Tibial nerve (tissue), 4 donors: ENCODE data around the gene ARPC1B. TPM values are rescaled to one million over a fixed set of nuclear protein-coding genes. Genes with fewer than 3 reads are reported as not detected.
"Not testable (repeated sequence)": the region's sequence is repeated elsewhere in the genome, so short reads cannot be mapped to it uniquely, and the experiment has no call there.

Experiments used
- DNase-seq, 2 donors: peaks; one replicate each; pipeline ENCODE4 v3.0.0-alpha.2; 2019; ENCODE audit warnings: low spot score in 2 of 2
- H3K27ac ChIP-seq, 4 donors: fragments of 200-600 bp; sonication (generic) in 3 of 4; one replicate each; pipeline ENCODE4 v1.5.1; 2017 to 2019; ENCODE audit warnings: mild to moderate bottlenecking in 1 of 4
- H3K27me3 ChIP-seq, 2 donors: fragments of 200-600 bp; sonication (generic) in 1 of 2; one replicate each; pipeline versions ENCODE4 v1.5.1 to v1.6.0; 2017 to 2019
- H3K36me3 ChIP-seq, 3 donors: fragments of 200-600 bp; sonication (generic); one replicate each; pipeline ENCODE4 v1.5.1; 2018 to 2019
- H3K4me1 ChIP-seq, 4 donors: fragments of 200-600 bp; sonication (generic) in 3 of 4; one replicate each; pipeline ENCODE4 v1.5.1; 2017 to 2019
- H3K4me3 ChIP-seq, 4 donors: fragments of 200-600 bp; sonication (generic) in 3 of 4; one replicate each; pipeline ENCODE4 v1.5.1; 2017 to 2019; ENCODE audit warnings: mild to moderate bottlenecking in 1 of 4, moderate library complexity in 1 of 4
- H3K9me3 ChIP-seq, 4 donors: fragments of 200-600 bp; sonication (generic) in 3 of 4; one replicate each; pipeline ENCODE4 v1.5.1; 2017 to 2019
- EP300 ChIP-seq, 2 donors: sonication (generic); formaldehyde crosslinking; IDR thresholded peaks; one replicate each; pipeline ENCODE4 v1.6.1; 2017; ENCODE audit warnings: antibody characterized with exemption in 2 of 2, mild to moderate bottlenecking in 1 of 2
- POLR2A ChIP-seq, 2 donors: fragments of 450-650 bp; IDR thresholded peaks; one replicate each; pipeline ENCODE4 v1.6.1; 2017; ENCODE audit warnings: antibody characterized with exemption in 2 of 2, mild to moderate bottlenecking in 2 of 2, moderate library complexity in 2 of 2
- WGBS, 2 donors: methylation state at CpG; one replicate each; pipeline ENCODE4 v1.1.5; 2018; 5-methylcytosine and 5-hydroxymethylcytosine counted together
- total RNA-seq, 4 donors: library from RNA; depleted of rRNA; stranded (reverse); fragments of >200 nt; gene quantifications; one replicate each; pipeline ENCODE4 v1.1.0, GENCODE V29; 2016
- TF ChIP-seq, protein P1 (sequence below), 5 experiments: fragments of 200-600 bp in 3 of 5; fragments of 450-650 bp in 2 of 5; sonication (generic) in 3 of 5; IDR thresholded peaks; one replicate each; pipeline ENCODE4 v1.5.1; 2016 to 2019; ENCODE audit warnings: antibody characterized with exemption in 5 of 5, mild to moderate bottlenecking in 3 of 5, moderate library complexity in 2 of 5

The ARPC1B gene
- total RNA-seq, 4 donors from 2014 or later, result 178 to 337 (median 306) TPM

DNA sequence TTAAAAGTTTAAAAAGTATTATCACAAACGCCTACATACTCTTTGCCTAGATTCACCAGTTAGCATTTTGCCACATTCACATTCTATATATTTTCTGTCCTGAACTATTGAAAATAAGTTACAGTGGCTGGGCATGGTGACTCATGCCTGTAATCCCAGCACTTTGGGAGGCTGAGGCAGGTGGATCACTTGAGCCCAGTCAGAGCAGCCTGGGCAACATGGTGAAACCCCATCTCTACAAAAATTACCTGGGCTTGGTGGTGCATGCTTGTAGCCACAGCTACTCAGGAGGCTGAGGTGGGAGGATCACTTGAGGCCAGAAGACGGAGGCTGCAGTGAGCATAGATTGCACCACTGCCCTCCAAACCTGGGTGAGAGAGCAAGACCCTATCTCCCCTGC lies 43.5 kb upstream of the ARPC1B start:
- Histone ChIP-seq H3K36me3 (peaks cover 0 to 28% (median 9%) of the 10 kb centered on the region in 3 donors), H3K4me3 (no peak overlapping the region), H3K4me1 (peaks cover 0 to 67% (median 19%) of the 10 kb centered on the region in 4 donors), H3K9me3 (no peaks in the 10 kb centered on the region), H3K27ac (peak overlapping the region in 1 of 4 donors; percentile 1), H3K27me3 (no peaks in the 10 kb centered on the region)
- TF ChIP-seq, protein P1, sequence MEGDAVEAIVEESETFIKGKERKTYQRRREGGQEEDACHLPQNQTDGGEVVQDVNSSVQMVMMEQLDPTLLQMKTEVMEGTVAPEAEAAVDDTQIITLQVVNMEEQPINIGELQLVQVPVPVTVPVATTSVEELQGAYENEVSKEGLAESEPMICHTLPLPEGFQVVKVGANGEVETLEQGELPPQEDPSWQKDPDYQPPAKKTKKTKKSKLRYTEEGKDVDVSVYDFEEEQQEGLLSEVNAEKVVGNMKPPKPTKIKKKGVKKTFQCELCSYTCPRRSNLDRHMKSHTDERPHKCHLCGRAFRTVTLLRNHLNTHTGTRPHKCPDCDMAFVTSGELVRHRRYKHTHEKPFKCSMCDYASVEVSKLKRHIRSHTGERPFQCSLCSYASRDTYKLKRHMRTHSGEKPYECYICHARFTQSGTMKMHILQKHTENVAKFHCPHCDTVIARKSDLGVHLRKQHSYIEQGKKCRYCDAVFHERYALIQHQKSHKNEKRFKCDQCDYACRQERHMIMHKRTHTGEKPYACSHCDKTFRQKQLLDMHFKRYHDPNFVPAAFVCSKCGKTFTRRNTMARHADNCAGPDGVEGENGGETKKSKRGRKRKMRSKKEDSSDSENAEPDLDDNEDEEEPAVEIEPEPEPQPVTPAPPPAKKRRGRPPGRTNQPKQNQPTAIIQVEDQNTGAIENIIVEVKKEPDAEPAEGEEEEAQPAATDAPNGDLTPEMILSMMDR (IDR thresholded peaks at IDR 0.05), result no peak
- TF ChIP-seq EP300 (IDR thresholded peaks at IDR 0.05) (no peak), POLR2A (IDR thresholded peaks at IDR 0.05) (no peak)
- WGBS, 2 donors, result 78 to 85% methylated on average over 2 of the region's 2 CpGs
- DNase-seq, result no peak

DNA sequence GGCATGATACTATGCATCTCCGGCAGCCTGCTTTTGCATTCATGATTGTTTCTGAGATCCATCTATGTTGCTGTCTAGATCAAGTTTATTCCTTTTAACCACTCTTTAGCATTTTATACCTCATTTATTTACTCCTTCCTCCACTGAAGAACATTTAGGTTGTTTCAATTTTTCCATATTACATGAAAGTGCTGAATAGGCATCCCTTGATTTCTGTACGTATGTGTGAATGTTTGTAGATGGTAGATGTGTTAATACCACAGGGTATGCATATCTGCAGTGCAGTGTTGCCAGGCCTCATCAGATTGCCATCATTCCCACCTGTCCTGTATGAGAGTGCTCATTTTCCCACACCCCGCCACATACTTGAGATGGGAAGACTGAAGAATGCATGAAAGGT lies 34.9 kb upstream of the ARPC1B start:
- H3K36me3 ChIP-seq, result peaks cover 7 to 95% (median 21%) of the 10 kb centered on the region in 3 donors
- H3K27ac ChIP-seq, result no peak overlapping the region

DNA sequence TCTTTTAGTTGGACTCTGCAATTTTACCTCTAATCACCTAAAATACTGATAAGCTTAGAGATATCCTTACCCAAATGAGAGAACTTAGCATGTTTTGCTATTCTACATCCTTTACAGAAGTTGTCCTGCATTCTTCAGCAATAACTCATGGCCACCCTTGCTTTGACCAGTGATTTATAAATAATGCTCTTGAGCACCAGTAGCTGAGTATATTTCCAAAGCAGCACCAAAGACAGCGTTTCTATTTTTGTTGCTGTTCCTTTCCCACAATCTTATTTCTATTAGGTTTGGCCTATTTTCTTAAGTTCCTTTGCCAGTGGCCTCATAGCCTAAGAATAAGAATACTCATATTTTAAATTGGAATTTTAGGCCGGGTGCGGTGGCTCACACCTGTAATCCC lies 33.9 kb upstream of the ARPC1B start:
- Histone ChIP-seq H3K27ac (peak overlapping the region in 1 of 4 donors; percentile 48), H3K9me3 (no peaks in the 10 kb centered on the region), H3K4me3 (no peak overlapping the region), H3K36me3 (peaks cover 7 to 93% (median 21%) of the 10 kb centered on the region in 3 donors), H3K27me3 (no peaks in the 10 kb centered on the region), H3K4me1 (peaks cover 0 to 14% (median 0%) of the 10 kb centered on the region in 4 donors)
- TF ChIP-seq POLR2A (IDR thresholded peaks at IDR 0.05) (no peak), EP300 (IDR thresholded peaks at IDR 0.05) (no peak)
- TF ChIP-seq, protein P1 (IDR thresholded peaks at IDR 0.05), result no peak
- 87 to 89% methylated on average over 3 of the region's 3 CpGs for WGBS, 2 donors
- no peak for DNase-seq

More for the DNA sequence above, 34.9 kb upstream of the ARPC1B start:
- Histone ChIP-seq H3K27me3 (no peaks in the 10 kb centered on the region), H3K9me3 (no peaks in the 10 kb centered on the region), H3K4me1 (peaks cover 0 to 9% (median 0%) of the 10 kb centered on the region in 4 donors), H3K4me3 (no peak overlapping the region)
- no peak for DNase-seq
- 88 to 93% methylated on average over 3 of the region's 3 CpGs for WGBS, 2 donors
- TF ChIP-seq EP300 (IDR thresholded peaks at IDR 0.05) (no peak), POLR2A (IDR thresholded peaks at IDR 0.05) (no peak)
- TF ChIP-seq, protein P1 (IDR thresholded peaks at IDR 0.05), result no peak

DNA sequence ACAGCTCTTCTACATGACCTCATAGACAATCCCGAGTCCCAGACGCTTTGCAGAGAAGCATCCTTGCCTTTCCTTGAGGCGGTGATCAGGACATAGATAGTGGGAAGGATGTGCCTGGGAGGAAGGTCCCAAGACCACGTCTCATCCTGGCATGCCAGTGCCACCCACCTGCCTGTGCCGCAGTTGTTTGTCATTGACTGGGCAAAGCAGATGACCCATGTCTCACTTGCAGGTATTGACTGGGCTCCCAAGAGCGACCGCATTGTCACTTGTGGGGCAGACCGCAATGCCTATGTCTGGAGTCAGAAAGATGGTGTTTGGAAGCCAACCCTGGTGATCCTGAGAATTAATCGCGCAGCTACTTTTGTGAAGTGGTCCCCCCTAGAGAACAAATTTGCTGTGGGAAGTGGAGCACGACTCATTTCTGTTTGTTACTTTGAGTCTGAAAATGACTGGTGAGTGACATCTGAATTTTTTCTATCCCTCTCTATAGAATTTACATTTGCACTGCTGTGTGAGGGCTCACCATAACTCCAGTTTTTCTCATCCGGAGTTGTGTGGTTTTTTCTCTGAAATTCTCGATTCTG lies 30.4 kb upstream of the ARPC1B start:
- Histone ChIP-seq H3K9me3 (no peaks in the 10 kb centered on the region), H3K27me3 (no peaks in the 10 kb centered on the region), H3K4me1 (peaks cover 0 to 17% (median 0%) of the 10 kb centered on the region in 4 donors), H3K4me3 (no peak overlapping the region), H3K36me3 (peaks cover 7 to 96% (median 11%) of the 10 kb centered on the region in 3 donors), H3K27ac (no peak overlapping the region)
- no peak for DNase-seq
- TF ChIP-seq EP300 (IDR thresholded peaks at IDR 0.05) (no peak), POLR2A (IDR thresholded peaks at IDR 0.05) (no peak)
- TF ChIP-seq, protein P1 (IDR thresholded peaks at IDR 0.05), result no peak
- WGBS, 2 donors, result 90 to 91% methylated on average over 13 of the region's 13 CpGs

DNA sequence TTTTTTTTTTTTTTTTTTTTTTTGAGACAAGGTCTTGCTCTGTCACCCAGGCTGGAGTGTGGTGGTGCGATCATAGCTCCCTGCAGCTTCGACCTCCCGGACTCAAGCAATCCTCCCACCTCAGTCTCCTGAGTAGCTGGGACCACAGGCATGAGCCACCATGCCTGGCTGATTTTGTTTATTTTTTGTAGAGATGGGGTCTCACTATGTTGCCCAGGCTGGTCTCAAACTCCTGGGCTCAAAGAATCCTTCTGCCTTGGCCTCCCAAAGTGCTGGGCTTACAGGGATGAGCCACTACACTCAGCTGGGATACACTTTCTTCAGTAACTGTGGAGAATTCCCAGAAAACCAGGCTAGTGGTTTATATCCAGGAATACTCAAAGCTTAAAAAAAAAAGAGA lies 23.9 kb upstream of the ARPC1B start:
- not testable (repeated sequence) for H3K9me3 ChIP-seq, DNase-seq, H3K4me1 ChIP-seq, H3K4me3 ChIP-seq, H3K27me3 ChIP-seq
- WGBS, 2 donors, result 67 to 83% methylated on average over 3 of the region's 3 CpGs
- Histone ChIP-seq H3K27ac (peak overlapping the region in 2 of 4 donors; percentile 47 to 57), H3K36me3 (peaks cover 4 to 99% (median 12%) of the 10 kb centered on the region in 3 donors)
